Fibroblast of lung (primary cell): Measurements from ENCODE around the gene VWA5B1.

Experiments
- EZH2 ChIP-seq: IDR thresholded peaks from 2 replicates; pipeline ENCODE4 v1.5.1; 2012; ENCODE audit warnings: low read length, control low read depth, mild to moderate bottlenecking; ENCODE audit errors: missing control alignments
- TF ChIP-seq, protein P1 (sequence below), 2 donors: IDR thresholded peaks in 1 of 2; conservative IDR thresholded peaks in 1 of 2; 1 replicate in 1 of 2; 2 replicates in 1 of 2; pipeline ENCODE4 v1.5.1; 2011 to 2012; ENCODE audit warnings: low read length in 2 of 2, control low read depth in 1 of 2, inconsistent platforms in 1 of 2, low read depth in 1 of 2, mild to moderate bottlenecking in 1 of 2

DNA sequence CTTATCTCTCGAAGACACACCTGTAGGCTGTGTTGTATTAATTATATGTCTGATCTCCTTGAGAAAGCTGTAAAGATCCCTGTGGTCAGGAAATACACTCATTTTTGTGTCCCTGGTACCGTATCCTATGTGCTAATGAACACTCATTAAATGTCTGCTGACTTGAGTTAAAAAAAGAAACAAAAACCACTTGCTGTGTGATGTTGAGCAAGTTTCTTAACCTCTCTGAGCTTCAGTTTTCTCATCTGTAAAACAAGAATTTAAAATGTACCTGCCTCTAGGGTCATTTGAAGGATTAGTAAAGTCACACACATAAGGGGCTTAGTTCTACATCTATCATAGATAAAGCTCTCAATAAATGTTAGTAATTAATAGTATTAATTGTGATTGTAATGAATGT is 91.3 kb downstream of the VWA5B1 start:
- TF ChIP-seq, protein P1, sequence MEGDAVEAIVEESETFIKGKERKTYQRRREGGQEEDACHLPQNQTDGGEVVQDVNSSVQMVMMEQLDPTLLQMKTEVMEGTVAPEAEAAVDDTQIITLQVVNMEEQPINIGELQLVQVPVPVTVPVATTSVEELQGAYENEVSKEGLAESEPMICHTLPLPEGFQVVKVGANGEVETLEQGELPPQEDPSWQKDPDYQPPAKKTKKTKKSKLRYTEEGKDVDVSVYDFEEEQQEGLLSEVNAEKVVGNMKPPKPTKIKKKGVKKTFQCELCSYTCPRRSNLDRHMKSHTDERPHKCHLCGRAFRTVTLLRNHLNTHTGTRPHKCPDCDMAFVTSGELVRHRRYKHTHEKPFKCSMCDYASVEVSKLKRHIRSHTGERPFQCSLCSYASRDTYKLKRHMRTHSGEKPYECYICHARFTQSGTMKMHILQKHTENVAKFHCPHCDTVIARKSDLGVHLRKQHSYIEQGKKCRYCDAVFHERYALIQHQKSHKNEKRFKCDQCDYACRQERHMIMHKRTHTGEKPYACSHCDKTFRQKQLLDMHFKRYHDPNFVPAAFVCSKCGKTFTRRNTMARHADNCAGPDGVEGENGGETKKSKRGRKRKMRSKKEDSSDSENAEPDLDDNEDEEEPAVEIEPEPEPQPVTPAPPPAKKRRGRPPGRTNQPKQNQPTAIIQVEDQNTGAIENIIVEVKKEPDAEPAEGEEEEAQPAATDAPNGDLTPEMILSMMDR (conservative IDR thresholded peaks at IDR 0.05 in 1 of 2, IDR thresholded peaks at IDR 0.05 in 1 of 2; ENCODE audit: low read depth in 1 of 2, low read length in 2 of 2), result no peak
- TF ChIP-seq EZH2, result no peak
